ENCODE measurements around the gene GRIK3.

DNA sequence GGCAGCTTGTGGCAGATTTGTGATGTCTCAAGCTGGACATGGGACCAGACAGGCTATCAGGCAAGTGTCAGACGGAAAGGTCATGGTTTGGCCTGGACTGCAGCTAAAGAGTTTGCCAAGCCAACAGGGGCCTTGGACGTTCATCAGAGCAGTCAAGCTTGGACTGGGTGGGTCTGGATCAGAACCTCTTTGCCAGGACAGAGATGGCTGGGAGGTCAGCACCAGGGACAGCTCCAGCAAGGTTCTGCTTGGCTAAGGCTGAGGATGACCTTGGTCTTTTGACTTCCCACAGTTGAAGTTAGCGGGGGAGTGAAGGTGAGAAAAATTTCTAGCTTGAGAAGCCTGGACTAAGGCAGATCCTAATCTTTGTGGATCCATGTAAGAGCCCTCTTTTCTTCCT, 68.1 kb downstream of the GRIK3 start:
- TF ChIP-seq ZBTB7A (IDR thresholded peaks at IDR 0.05; ENCODE audit: low read depth) (no peak), RAD21 (IDR thresholded peaks at IDR 0.05; ENCODE audit: low read depth) (no peak), FOXM1 (IDR thresholded peaks at IDR 0.05; ENCODE audit: borderline replicate concordance, low read depth) (no peak), EGR1 (IDR thresholded peaks at IDR 0.05) (no peak), CEBPB (IDR thresholded peaks at IDR 0.05) (no peak), MAX (IDR thresholded peaks at IDR 0.05) (no peak), TAF1 (IDR thresholded peaks at IDR 0.05; ENCODE audit: low read depth) (no peak), TEAD4 (IDR thresholded peaks at IDR 0.05) (no peak), TCF12 (IDR thresholded peaks at IDR 0.05; ENCODE audit: low read depth) (no peak), YY1 (IDR thresholded peaks at IDR 0.05; ENCODE audit: low read depth) (no peak), EP300 (IDR thresholded peaks at IDR 0.05; ENCODE audit: borderline replicate concordance) (no peak), NFIC (IDR thresholded peaks at IDR 0.05) (no peak)
- TF ChIP-seq, protein P1, sequence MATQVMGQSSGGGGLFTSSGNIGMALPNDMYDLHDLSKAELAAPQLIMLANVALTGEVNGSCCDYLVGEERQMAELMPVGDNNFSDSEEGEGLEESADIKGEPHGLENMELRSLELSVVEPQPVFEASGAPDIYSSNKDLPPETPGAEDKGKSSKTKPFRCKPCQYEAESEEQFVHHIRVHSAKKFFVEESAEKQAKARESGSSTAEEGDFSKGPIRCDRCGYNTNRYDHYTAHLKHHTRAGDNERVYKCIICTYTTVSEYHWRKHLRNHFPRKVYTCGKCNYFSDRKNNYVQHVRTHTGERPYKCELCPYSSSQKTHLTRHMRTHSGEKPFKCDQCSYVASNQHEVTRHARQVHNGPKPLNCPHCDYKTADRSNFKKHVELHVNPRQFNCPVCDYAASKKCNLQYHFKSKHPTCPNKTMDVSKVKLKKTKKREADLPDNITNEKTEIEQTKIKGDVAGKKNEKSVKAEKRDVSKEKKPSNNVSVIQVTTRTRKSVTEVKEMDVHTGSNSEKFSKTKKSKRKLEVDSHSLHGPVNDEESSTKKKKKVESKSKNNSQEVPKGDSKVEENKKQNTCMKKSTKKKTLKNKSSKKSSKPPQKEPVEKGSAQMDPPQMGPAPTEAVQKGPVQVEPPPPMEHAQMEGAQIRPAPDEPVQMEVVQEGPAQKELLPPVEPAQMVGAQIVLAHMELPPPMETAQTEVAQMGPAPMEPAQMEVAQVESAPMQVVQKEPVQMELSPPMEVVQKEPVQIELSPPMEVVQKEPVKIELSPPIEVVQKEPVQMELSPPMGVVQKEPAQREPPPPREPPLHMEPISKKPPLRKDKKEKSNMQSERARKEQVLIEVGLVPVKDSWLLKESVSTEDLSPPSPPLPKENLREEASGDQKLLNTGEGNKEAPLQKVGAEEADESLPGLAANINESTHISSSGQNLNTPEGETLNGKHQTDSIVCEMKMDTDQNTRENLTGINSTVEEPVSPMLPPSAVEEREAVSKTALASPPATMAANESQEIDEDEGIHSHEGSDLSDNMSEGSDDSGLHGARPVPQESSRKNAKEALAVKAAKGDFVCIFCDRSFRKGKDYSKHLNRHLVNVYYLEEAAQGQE (IDR thresholded peaks at IDR 0.05; ENCODE audit: low read depth) = peak; percentile 97
